ENCODE data around the gene PTCD2. TPM values are rescaled to one million over a fixed set of nuclear protein-coding genes. Genes with fewer than 3 reads are reported as not detected.

PTCD2 gene
- total and polyA plus RNA-seq, 9 of the 15 experiments (the other 6 are each of a cell fraction or from before 2014, with no cell fraction given), result 11.9 to 28.5 (median 18.6) TPM

- TF ChIP-seq CREB3 (tag; conservative IDR thresholded peaks at IDR 0.05; ENCODE audit: low read depth), result no peak
- no peak for TF ChIP-seq CEBPG (CRISPR knock-in tag; IDR thresholded peaks at IDR 0.05)
- peak in 1 of 2 experiments; percentile 37; a peak in 1 of 4 replicates for TF ChIP-seq CEBPG (tag; conservative IDR thresholded peaks at IDR 0.05 in 1 of 2, IDR thresholded peaks at IDR 0.05 in 1 of 2)
- TF ChIP-seq, protein P1, sequence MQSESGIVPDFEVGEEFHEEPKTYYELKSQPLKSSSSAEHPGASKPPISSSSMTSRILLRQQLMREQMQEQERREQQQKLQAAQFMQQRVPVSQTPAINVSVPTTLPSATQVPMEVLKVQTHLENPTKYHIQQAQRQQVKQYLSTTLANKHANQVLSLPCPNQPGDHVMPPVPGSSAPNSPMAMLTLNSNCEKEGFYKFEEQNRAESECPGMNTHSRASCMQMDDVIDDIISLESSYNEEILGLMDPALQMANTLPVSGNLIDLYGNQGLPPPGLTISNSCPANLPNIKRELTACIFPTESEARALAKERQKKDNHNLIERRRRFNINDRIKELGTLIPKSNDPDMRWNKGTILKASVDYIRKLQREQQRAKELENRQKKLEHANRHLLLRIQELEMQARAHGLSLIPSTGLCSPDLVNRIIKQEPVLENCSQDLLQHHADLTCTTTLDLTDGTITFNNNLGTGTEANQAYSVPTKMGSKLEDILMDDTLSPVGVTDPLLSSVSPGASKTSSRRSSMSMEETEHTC (IDR thresholded peaks at IDR 0.05), result no peak
- TF ChIP-seq TEAD1 (CRISPR knock-in tag; IDR thresholded peaks at IDR 0.05), result no peak
- TF ChIP-seq CHD2 (IDR thresholded peaks at IDR 0.05; ENCODE audit: low read depth, low read length), result no peak
- no peak for TF ChIP-seq NCOR1 (IDR thresholded peaks at IDR 0.05)
- no peak for TF ChIP-seq PRPF4 (IDR thresholded peaks at IDR 0.05; ENCODE audit: insufficient read depth, low read depth, low read length, poor library complexity, severe bottlenecking)
- TF ChIP-seq CREM (IDR thresholded peaks at IDR 0.05; ENCODE audit: low read depth), result no peak
- no peak for TF ChIP-seq STAT5B (CRISPR knock-in tag; IDR thresholded peaks at IDR 0.05)
- TF ChIP-seq, protein P2, sequence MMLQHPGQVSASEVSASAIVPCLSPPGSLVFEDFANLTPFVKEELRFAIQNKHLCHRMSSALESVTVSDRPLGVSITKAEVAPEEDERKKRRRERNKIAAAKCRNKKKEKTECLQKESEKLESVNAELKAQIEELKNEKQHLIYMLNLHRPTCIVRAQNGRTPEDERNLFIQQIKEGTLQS (IDR thresholded peaks at IDR 0.05), result no peak
- TF ChIP-seq, protein P2 (CRISPR knock-in tag; conservative IDR thresholded peaks at IDR 0.05), result no peak
- TF ChIP-seq NBN (IDR thresholded peaks at IDR 0.05; ENCODE audit: low read depth), result no peak
- no peak for TF ChIP-seq XRCC3 (IDR thresholded peaks at IDR 0.05)
- no peak for TF ChIP-seq UBTF (IDR thresholded peaks at IDR 0.05; ENCODE audit: borderline replicate concordance in 1 of 2, low read depth in 2 of 2, low read length in 2 of 2)
- TF ChIP-seq CREB5 (CRISPR knock-in tag; IDR thresholded peaks at IDR 0.05), result no peak
- peak; percentile 78 for TF ChIP-seq ZFP36 (IDR thresholded peaks at IDR 0.05; ENCODE audit: low read depth, low read length, partially characterized antibody)
- TF ChIP-seq HNRNPUL1 (IDR thresholded peaks at IDR 0.05; ENCODE audit: low read length), result no peak
- TF ChIP-seq MEIS2 (IDR thresholded peaks at IDR 0.05; ENCODE audit: partially characterized antibody), result no peak
- TF ChIP-seq ZBTB1 (CRISPR knock-in tag; IDR thresholded peaks at IDR 0.05; ENCODE audit: borderline replicate concordance, low read depth), result no peak
Measured at GRCh38 chr5:72377910-72378638, 57.9 kb downstream of the PTCD2 start (continued).
